DOHH2 (cell line): Measurements from ENCODE around the gene RAB42.
"Not testable (repeated sequence)": the region's sequence is repeated elsewhere in the genome, so short reads cannot be mapped to it uniquely, and the experiment has no call there.

Experiments used
- H3F3A ChIP-seq: fragments of 200-600 bp; sonication (generic), shearing (Covaris generic); 2 replicates; pipeline ENCODE4 v1.6.0; 2016; ENCODE audit warnings: antibody characterized with exemption, mild to moderate bottlenecking; ENCODE audit not compliant: control insufficient read depth, insufficient read depth
- H3K27ac ChIP-seq: fragments of 200-600 bp; sonication (generic); 2 replicates; pipeline ENCODE4 v1.5.1; 2014; ENCODE audit warnings: low read depth, mild to moderate bottlenecking, low read length, moderate library complexity
- H3K27me3 ChIP-seq: fragments of 200-600 bp; sonication (generic); 2 replicates; pipeline ENCODE4 v1.6.1; 2014; ENCODE audit warnings: mild to moderate bottlenecking, low read length, mixed read lengths; ENCODE audit not compliant: control insufficient read depth
- H3K36me3 ChIP-seq: fragments of 200-600 bp; sonication (generic); 2 replicates; pipeline ENCODE4 v1.6.1; 2014; ENCODE audit warnings: mild to moderate bottlenecking, low read length, moderate library complexity, mixed read lengths; ENCODE audit not compliant: control insufficient read depth
- H3K4me1 ChIP-seq: fragments of 200-600 bp; sonication (generic); 2 replicates; pipeline ENCODE4 v1.6.1; 2014; ENCODE audit warnings: mild to moderate bottlenecking, low read length, mixed read lengths; ENCODE audit not compliant: control insufficient read depth
- H3K4me2 ChIP-seq: fragments of 200-600 bp; sonication (generic); 2 replicates; pipeline ENCODE4 v1.6.0; 2014; ENCODE audit warnings: mild to moderate bottlenecking, low read length, moderate library complexity
- H3K4me3 ChIP-seq: fragments of 200-600 bp; sonication (generic); 2 replicates; pipeline ENCODE4 v1.5.1; 2014; ENCODE audit warnings: mild to moderate bottlenecking, low read length, mixed read lengths
- H3K79me2 ChIP-seq: fragments of 200-600 bp; sonication (generic); 2 replicates; pipeline ENCODE4 v1.6.1; 2014; ENCODE audit warnings: mild to moderate bottlenecking, low read length, mixed read lengths; ENCODE audit not compliant: control insufficient read depth
- H3K9me2 ChIP-seq: fragments of 200-600 bp; sonication (generic); replicated peaks from 2 replicates; pipeline ENCODE4 v1.6.1; 2014; ENCODE audit warnings: mild to moderate bottlenecking, low read length, mixed read lengths; ENCODE audit not compliant: control insufficient read depth
- H3K9me3 ChIP-seq: fragments of 200-600 bp; sonication (generic); 2 replicates; pipeline ENCODE4 v1.6.1; 2014; ENCODE audit warnings: antibody characterized with exemption, low read length, mixed read lengths; ENCODE audit not compliant: control insufficient read depth, insufficient read depth
- H4K20me1 ChIP-seq: fragments of 200-600 bp; sonication (generic); 2 replicates; pipeline ENCODE4 v1.6.0; 2014; ENCODE audit warnings: low read depth, mild to moderate bottlenecking, antibody characterized with exemption, low read length, moderate library complexity; ENCODE audit not compliant: control insufficient read depth, insufficient read depth
- EZH2phosphoT487 ChIP-seq: fragments of 200-600 bp; sonication (generic); IDR thresholded peaks from 2 replicates; pipeline ENCODE4 v1.6.1; 2017; ENCODE audit warnings: borderline replicate concordance, mild to moderate bottlenecking, antibody characterized with exemption, low read length, moderate library complexity, mixed read lengths
- TF ChIP-seq, protein P1 (sequence below): fragments of 200-600 bp; sonication (generic); IDR thresholded peaks from one replicate; pipeline ENCODE4 v1.5.1; 2014; ENCODE audit warnings: antibody characterized with exemption, mild to moderate bottlenecking, low read depth, low read length; ENCODE audit not compliant: poor library complexity, severe bottlenecking

RAB42 gene

DNA sequence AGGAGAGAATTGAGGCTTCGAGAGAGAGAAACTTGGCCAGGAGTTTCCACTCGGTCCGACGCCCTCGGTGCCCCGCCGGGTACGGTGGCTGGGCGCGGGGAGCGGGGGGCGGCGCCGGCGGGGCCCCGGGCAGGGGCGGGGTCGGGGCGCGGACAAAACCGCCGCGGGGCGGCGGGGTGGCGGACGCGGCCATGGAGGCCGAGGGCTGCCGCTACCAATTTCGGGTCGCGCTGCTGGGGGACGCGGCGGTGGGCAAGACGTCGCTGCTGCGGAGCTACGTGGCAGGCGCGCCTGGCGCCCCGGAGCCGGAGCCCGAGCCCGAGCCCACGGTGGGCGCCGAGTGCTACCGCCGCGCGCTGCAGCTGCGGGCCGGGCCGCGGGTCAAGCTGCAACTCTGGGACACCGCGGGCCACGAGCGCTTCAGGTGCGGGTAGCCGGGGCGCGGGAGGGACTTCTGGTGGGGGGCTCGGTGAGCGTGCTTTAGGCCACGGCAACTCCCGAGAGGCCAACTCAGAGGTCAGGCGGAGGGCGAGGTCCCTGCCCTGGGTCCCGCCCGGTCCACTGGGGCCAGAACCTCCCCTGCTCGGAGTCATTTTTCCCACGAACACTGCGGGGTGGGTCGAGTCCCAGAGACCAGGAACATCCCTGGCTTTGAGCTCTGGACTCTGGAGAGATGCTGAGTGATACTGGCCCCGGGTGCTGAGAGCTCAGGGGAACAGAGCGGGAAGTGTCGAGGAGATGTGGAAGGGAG lies 431 bp downstream of the RAB42 start:
- Histone ChIP-seq H3K4me2 (peak overlapping the region; percentile 62), H3K79me2 (no peaks in the 10 kb centered on the region), H3K4me3 (peak overlapping the region; percentile 43), H3K27me3 (peaks cover 5% of the 10 kb centered on the region; the same call in 1 of the 2 replicates), H3K36me3 (no peaks in the 10 kb centered on the region), H3K9me3 (no peaks in the 10 kb centered on the region), H3K27ac (no peak overlapping the region), H3K9me2 (no peaks in the 10 kb centered on the region), H4K20me1 (no peaks in the 10 kb centered on the region), H3F3A (no peaks in the 10 kb centered on the region), H3K4me1 (peaks cover 10% of the 10 kb centered on the region)
- TF ChIP-seq, protein P1, sequence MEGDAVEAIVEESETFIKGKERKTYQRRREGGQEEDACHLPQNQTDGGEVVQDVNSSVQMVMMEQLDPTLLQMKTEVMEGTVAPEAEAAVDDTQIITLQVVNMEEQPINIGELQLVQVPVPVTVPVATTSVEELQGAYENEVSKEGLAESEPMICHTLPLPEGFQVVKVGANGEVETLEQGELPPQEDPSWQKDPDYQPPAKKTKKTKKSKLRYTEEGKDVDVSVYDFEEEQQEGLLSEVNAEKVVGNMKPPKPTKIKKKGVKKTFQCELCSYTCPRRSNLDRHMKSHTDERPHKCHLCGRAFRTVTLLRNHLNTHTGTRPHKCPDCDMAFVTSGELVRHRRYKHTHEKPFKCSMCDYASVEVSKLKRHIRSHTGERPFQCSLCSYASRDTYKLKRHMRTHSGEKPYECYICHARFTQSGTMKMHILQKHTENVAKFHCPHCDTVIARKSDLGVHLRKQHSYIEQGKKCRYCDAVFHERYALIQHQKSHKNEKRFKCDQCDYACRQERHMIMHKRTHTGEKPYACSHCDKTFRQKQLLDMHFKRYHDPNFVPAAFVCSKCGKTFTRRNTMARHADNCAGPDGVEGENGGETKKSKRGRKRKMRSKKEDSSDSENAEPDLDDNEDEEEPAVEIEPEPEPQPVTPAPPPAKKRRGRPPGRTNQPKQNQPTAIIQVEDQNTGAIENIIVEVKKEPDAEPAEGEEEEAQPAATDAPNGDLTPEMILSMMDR: no peak
- no peak for TF ChIP-seq EZH2phosphoT487

DNA sequence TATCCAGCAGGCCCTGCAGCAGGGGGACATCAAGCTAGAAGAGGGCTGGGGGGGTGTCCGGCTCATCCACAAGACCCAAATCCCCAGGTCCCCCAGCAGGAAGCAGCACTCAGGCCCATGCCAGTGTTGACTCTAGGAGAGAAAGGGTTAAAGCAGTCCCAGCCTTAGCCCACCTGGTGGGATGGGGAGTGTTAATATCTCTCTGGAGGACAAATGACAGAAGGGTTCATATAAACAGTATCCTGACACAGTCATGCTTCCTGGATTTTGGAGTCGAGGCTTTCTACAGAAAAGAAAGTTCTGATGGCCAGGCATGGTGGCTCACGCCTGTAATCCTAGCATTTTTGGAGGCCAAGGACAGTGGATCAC lies 1.9 kb downstream of the RAB42 start:
- not testable (repeated sequence) for H3K4me2 ChIP-seq, H3K36me3 ChIP-seq, H3F3A ChIP-seq, H3K4me1 ChIP-seq, H3K9me2 ChIP-seq, H3K79me2 ChIP-seq, H3K4me3 ChIP-seq, H3K27me3 ChIP-seq, H4K20me1 ChIP-seq, H3K27ac ChIP-seq, H3K9me3 ChIP-seq

DNA sequence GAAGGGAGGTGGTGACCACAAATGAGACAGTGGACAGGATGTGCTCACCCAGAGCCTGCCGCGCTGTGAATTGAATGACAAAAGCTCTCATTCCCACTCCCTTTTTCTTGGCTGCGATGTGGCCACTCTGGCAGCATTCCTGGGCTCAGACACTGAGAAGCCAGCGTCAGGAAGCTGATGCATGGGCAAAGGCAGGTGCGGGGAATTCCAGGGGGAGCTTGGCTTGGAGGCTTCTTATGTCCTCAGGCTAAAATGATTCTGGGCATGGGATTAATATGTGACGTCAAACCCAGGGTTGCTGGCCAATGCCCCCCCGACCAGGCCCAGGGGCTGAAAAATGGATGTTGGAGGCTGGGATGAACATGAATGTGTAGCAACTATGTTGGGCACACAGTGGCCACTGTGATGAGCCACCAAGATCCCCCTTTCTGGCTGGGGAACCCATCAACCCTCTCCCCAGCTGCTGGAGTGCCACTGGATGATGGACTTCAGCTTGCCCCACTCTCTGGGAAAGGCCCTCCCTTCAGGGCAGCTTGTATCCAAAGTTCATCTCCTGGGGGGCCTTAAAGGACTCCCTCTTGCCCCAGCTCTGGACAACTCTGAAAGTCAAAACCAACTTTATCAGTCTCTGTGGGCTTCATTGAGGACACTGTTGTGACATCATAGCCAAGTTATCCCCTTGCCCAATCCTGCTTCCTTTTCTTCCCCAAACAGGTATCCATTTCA lies 2.8 kb downstream of the RAB42 start:
- H3K4me3 ChIP-seq, H3K4me2 ChIP-seq, H3K9me3 ChIP-seq, H3F3A ChIP-seq, H3K9me2 ChIP-seq, H3K79me2 ChIP-seq, H3K27me3 ChIP-seq, H3K4me1 ChIP-seq, H4K20me1 ChIP-seq, H3K36me3 ChIP-seq, H3K27ac ChIP-seq: not testable (repeated sequence)

DNA sequence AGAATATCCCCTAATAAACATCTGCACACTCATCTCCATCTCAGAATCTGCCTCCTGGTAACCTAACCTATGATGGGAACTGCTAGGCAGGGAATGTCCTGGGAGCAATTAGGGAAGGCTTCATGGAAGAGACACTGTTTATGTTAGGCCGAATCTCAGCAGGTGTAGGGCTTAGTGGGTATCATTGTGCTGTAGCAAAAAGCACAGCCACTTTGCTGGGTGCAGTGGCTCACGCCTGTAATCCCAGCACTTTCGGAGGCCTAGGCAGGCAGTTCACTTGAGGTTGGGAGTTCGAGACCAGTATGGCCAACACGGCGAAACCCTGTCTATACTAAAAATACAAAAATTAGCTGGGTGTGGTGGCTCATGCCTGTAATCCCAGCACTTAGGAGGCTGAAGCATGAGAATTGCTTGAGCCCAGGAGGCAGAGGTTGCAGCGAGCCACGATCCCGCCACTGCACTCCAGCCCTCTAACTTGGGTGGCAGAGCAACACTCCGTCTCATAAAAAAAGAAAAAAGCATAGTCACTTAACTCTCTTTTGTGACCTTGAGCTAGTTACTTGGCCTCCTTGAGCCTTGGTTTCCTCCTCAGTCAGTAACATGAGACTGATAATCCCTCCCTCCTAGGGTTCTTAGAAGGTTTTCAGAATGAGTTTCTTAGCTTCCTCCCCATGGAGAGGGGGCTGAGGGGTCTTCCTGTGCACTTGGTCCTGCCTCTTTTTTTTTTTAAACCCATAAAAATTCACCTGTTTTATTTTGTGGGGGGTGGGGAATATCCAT lies 3.5 kb downstream of the RAB42 start:
- TF ChIP-seq, protein P1: no peak
- TF ChIP-seq EZH2phosphoT487: no peak
- Histone ChIP-seq H3K79me2 (no peaks in the 10 kb centered on the region), H3F3A (no peaks in the 10 kb centered on the region), H4K20me1 (no peaks in the 10 kb centered on the region), H3K9me3 (no peaks in the 10 kb centered on the region), H3K27ac (no peak overlapping the region), H3K4me2 (no peak overlapping the region), H3K9me2 (no peaks in the 10 kb centered on the region), H3K36me3 (no peaks in the 10 kb centered on the region), H3K4me3 (no peak overlapping the region), H3K4me1 (peaks cover 10% of the 10 kb centered on the region), H3K27me3 (peaks cover 5% of the 10 kb centered on the region; the same call in 1 of the 2 replicates)

DNA sequence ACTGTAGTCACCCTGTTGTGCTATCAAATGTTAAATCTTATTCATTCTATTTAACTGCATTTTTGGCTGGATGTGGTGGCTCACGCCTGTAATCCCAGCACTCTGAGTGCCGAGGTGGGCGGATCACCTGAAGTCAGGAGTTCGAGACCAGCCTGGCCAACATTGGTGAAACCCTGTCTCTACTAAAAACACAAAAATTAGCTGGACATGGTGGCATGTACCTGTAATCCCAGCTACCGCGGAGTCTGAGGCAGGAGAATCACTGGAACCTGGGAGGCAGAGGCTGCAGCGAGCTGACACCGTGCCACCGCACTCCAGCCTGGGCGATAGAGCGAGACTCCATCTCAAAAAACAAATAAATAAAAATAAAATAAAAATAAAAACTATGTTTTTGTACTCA lies 4.2 kb downstream of the RAB42 start:
- not testable (repeated sequence) for H3K27me3 ChIP-seq, H3K27ac ChIP-seq, H3K79me2 ChIP-seq

More for the DNA sequence above, 4.2 kb downstream of the RAB42 start:
- H3K4me3 ChIP-seq, H3K4me1 ChIP-seq, H3K36me3 ChIP-seq, H3K9me3 ChIP-seq, H3F3A ChIP-seq, H3K9me2 ChIP-seq, H4K20me1 ChIP-seq, H3K4me2 ChIP-seq: not testable (repeated sequence)
